Measurements from ENCODE around the gene PKM. TPM values are rescaled to one million over a fixed set of nuclear protein-coding genes. Genes with fewer than 3 reads are reported as not detected.

PKM gene
- total RNA-seq, 1 donor from 2014 or later: 604 TPM

DNA sequence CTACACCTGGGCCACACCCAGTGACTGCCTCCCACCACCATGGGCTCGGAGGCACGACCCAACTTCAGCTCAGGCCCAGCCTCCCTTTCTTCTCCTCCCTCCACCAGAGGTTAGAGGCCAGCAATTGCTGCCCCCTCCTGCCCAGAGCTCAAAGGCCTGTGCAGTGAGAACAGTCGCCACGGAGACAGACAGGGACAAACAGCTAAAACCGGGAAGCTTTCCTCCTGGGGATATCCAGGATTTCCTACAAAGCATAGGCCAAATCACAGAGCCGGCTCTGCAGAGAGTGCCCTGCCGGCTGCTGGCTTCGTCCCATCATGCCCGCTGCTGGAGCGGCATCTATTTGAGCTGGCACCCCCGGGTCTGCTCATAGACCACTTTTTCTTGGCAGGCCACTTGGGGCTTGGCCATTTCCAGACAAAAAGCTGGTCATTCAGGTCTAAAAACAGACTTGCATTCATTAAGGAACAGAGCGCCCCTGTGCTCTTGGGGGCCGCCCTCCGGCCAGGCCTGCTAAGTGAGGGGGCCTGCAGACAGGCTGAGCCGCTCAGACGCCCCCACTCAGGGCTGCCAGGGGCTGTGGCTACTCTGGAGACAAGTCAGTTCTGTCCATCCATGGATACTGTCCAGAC lies 50.9 kb downstream of the PKM start:
- H3K27me3 Mint-ChIP-seq (ENCODE audit: unreplicated experiment): peaks cover under 1% of the 10 kb centered on the region
- no peaks in the 10 kb centered on the region for H3K9me3 Mint-ChIP-seq (ENCODE audit: unreplicated experiment)
- no peaks in the 10 kb centered on the region for H3K36me3 Mint-ChIP-seq (ENCODE audit: low read depth, unreplicated experiment)
- peak; percentile 65 for DNase-seq (ENCODE audit: low spot score)
- no peak overlapping the region for H3K4me3 Mint-ChIP-seq (ENCODE audit: unreplicated experiment)
- peaks cover 9% of the 10 kb centered on the region for H3K4me1 Mint-ChIP-seq (ENCODE audit: unreplicated experiment)
- H3K27ac Mint-ChIP-seq (ENCODE audit: unreplicated experiment): peak overlapping the region; percentile 89
- TF ChIP-seq, protein P1, sequence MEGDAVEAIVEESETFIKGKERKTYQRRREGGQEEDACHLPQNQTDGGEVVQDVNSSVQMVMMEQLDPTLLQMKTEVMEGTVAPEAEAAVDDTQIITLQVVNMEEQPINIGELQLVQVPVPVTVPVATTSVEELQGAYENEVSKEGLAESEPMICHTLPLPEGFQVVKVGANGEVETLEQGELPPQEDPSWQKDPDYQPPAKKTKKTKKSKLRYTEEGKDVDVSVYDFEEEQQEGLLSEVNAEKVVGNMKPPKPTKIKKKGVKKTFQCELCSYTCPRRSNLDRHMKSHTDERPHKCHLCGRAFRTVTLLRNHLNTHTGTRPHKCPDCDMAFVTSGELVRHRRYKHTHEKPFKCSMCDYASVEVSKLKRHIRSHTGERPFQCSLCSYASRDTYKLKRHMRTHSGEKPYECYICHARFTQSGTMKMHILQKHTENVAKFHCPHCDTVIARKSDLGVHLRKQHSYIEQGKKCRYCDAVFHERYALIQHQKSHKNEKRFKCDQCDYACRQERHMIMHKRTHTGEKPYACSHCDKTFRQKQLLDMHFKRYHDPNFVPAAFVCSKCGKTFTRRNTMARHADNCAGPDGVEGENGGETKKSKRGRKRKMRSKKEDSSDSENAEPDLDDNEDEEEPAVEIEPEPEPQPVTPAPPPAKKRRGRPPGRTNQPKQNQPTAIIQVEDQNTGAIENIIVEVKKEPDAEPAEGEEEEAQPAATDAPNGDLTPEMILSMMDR (IDR thresholded peaks at IDR 0.05; ENCODE audit: unreplicated experiment): no peak

DNA sequence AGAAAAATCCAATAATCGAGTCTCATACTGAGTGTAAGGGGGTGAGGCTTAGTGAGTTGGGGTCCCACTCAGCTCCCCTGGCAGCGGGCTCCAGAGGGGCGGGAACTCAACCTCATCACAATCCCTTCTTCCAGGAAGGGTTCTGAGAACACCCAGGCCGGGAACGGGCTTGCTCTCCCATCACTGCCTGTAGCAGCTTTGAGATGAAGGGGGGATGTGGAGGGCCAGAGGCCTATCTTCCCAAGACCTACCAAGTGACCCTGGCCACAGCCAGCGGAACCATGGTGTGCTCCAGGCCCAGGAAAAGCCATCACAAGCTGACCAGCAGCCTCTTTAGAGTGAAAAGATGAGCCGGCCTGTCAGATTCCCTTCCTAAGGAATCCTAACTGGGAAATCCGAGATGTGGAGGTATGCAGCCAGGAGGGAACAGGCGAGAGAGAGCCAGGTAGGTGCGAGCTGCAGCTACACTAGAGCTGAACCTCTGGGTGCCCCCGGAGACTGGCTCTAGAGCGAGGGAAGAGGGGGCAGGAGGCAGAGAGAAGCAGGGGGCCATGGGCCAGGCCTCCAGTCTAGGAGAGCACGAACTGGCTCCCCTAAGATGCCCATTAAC lies 51.9 kb downstream of the PKM start:
- TF ChIP-seq, protein P1 (IDR thresholded peaks at IDR 0.05; ENCODE audit: unreplicated experiment): no peak
- Mint-ChIP-seq H3K27ac (ENCODE audit: unreplicated experiment) (peak overlapping the region; percentile 18), H3K4me3 (ENCODE audit: unreplicated experiment) (no peak overlapping the region), H3K4me1 (ENCODE audit: unreplicated experiment) (peaks cover 9% of the 10 kb centered on the region), H3K27me3 (ENCODE audit: unreplicated experiment) (peaks cover 2% of the 10 kb centered on the region), H3K36me3 (ENCODE audit: low read depth, unreplicated experiment) (no peaks in the 10 kb centered on the region), H3K9me3 (ENCODE audit: unreplicated experiment) (no peaks in the 10 kb centered on the region)
- DNase-seq (ENCODE audit: low spot score): no peak

DNA sequence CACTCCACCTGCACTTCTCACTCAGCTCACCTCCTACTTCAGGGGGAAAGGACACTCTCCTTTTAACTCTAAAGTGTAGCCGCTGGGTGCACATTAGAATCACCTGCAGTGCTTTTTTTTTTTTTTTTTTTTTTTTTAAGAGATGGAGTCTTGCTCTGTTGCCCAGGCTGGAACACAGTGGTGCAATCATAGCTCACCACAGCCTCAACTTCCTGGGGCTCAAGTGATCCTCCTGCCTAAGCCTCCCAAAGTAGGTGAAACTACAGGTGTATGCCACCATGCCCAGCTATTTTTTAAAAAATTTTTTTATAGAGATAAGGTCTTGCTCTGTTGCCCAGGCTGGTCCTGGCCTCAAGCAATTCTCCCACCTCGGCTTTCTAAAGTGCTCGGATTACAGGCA lies 54.2 kb downstream of the PKM start:
- no peak for DNase-seq (ENCODE audit: low spot score)
- TF ChIP-seq, protein P1 (IDR thresholded peaks at IDR 0.05; ENCODE audit: unreplicated experiment): no peak
- no peaks in the 10 kb centered on the region for H3K36me3 Mint-ChIP-seq (ENCODE audit: low read depth, unreplicated experiment)
- no peak overlapping the region for H3K4me3 Mint-ChIP-seq (ENCODE audit: unreplicated experiment)
- no peaks in the 10 kb centered on the region for H3K9me3 Mint-ChIP-seq (ENCODE audit: unreplicated experiment)
- H3K27ac Mint-ChIP-seq (ENCODE audit: unreplicated experiment): no peak overlapping the region
- H3K4me1 Mint-ChIP-seq (ENCODE audit: unreplicated experiment): peaks cover 9% of the 10 kb centered on the region
- peaks cover 2% of the 10 kb centered on the region for H3K27me3 Mint-ChIP-seq (ENCODE audit: unreplicated experiment)

DNA sequence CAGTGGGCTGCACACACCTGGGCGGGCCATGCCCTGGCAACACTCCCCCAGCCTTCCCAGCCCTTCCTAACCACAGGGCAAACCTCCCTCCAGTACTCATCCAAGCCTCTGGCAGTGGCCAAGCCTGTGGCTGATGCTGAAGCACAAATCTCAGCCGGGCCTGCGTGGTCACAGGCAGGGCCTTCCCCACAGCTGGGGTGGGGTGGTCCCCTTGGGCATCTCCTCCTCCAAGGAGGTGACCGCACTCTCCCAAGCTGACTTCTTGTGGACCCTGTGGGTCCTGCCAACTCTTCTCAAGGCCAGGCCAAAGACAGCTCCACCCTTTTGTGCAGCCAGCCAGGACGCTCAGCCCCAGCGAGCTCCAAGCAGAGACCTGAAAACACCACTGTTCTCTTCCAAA lies 54.8 kb downstream of the PKM start:
- no peaks in the 10 kb centered on the region for H3K36me3 Mint-ChIP-seq (ENCODE audit: low read depth, unreplicated experiment)
- no peak for DNase-seq (ENCODE audit: low spot score)
- H3K27me3 Mint-ChIP-seq (ENCODE audit: unreplicated experiment): peaks cover 2% of the 10 kb centered on the region
- TF ChIP-seq, protein P1 (IDR thresholded peaks at IDR 0.05; ENCODE audit: unreplicated experiment): no peak
- no peak overlapping the region for H3K27ac Mint-ChIP-seq (ENCODE audit: unreplicated experiment)
- no peaks in the 10 kb centered on the region for H3K9me3 Mint-ChIP-seq (ENCODE audit: unreplicated experiment)
- H3K4me1 Mint-ChIP-seq (ENCODE audit: unreplicated experiment): peaks cover 9% of the 10 kb centered on the region
- H3K4me3 Mint-ChIP-seq (ENCODE audit: unreplicated experiment): no peak overlapping the region

All from endothelial cell (in vitro differentiated cells).